Heart left ventricle (tissue), 13 donors: ENCODE results near the gene SHROOM3.

Source experiments
- POLR2A ChIP-seq, 2 donors: fragments of 450-650 bp; IDR thresholded peaks; one replicate each; pipeline ENCODE4 v1.6.1; 2017; ENCODE audit warnings: antibody characterized with exemption in 2 of 2, mild to moderate bottlenecking in 2 of 2, moderate library complexity in 2 of 2
- TF ChIP-seq, protein P1 (sequence below), 12 donors: fragments of 200-600 bp; sonication (generic) in 4 of 12; IDR thresholded peaks; one replicate each; pipeline versions ENCODE4 v1.5.0 to v1.8.0; 2018 to 2022; ENCODE audit warnings: antibody characterized with exemption in 12 of 12, mild to moderate bottlenecking in 5 of 12
- donor health status: ischemic (EF 13 %, LVEDD 7.1; RV severe dilation, severe dysfunction).
- donor health status: DM: no; HTN: yes; CAD: no.
- donor health status: DM: no; HTN: no; CAD: no.
- donor health status: ischemic (EF 25% LVEDD 6.9; RV normal size, moderate dysfunction).
- donor health status: ischemic (EF 25% LVEDD 5.7; RV mildly dilated, moderate dysfunction).
- donor health status: ischemic (EF 35%, LVEDD 5.7; RV mildly dilated, moderate dysfunction).
- donor health status: nonischemic (EF 11% LVEDD 7.7; RV severe dilation, severe dysfunction).
- donor health status: DM: yes; HTN: yes; CAD: no.
- donor health status: PGD.
- donor health status: ischemic (EF 29% LVEDD 5.4; RV normal size, mild dysfunction).
- donor health status: nonischemic (EF 23%, LVEDD 6.1; RV moderate dilation, normal function).

- TF ChIP-seq POLR2A (IDR thresholded peaks at IDR 0.05): no peak
- TF ChIP-seq, protein P1, sequence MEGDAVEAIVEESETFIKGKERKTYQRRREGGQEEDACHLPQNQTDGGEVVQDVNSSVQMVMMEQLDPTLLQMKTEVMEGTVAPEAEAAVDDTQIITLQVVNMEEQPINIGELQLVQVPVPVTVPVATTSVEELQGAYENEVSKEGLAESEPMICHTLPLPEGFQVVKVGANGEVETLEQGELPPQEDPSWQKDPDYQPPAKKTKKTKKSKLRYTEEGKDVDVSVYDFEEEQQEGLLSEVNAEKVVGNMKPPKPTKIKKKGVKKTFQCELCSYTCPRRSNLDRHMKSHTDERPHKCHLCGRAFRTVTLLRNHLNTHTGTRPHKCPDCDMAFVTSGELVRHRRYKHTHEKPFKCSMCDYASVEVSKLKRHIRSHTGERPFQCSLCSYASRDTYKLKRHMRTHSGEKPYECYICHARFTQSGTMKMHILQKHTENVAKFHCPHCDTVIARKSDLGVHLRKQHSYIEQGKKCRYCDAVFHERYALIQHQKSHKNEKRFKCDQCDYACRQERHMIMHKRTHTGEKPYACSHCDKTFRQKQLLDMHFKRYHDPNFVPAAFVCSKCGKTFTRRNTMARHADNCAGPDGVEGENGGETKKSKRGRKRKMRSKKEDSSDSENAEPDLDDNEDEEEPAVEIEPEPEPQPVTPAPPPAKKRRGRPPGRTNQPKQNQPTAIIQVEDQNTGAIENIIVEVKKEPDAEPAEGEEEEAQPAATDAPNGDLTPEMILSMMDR (IDR thresholded peaks at IDR 0.05): no peak
Measured at GRCh38 chr4:76582817-76583087, 147.7 kb downstream of the SHROOM3 start.
